Lower lobe of right lung (tissue), 2 donors: ENCODE measurements around the gene CACNG3. TPM values are rescaled to one million over a fixed set of nuclear protein-coding genes. Genes with fewer than 3 reads are reported as not detected.

ENCODE experiments used
- ATAC-seq, 2 donors: fragments of 200-7000 bp; cut with Tn5 transposase; one replicate each; pipeline ENCODE4 v1.9.1; 2020 to 2022; ENCODE audit warnings: mild to moderate bottlenecking in 2 of 2, moderate library complexity in 2 of 2
- DNase-seq: peaks from one replicate; pipeline ENCODE4 v3.0.0-alpha.2; 2020
- H3K27ac ChIP-seq: fragments of 200-600 bp; one replicate; pipeline ENCODE4 v1.8.0; 2022
- H3K27me3 ChIP-seq: fragments of 200-600 bp; one replicate; pipeline ENCODE4 v1.8.0; 2022; ENCODE audit warnings: low read depth
- H3K36me3 ChIP-seq: fragments of 200-600 bp; one replicate; pipeline ENCODE4 v1.8.0; 2022; ENCODE audit warnings: mild to moderate bottlenecking
- H3K4me1 ChIP-seq: fragments of 200-600 bp; one replicate; pipeline ENCODE4 v1.8.0; 2022
- H3K4me3 ChIP-seq: fragments of 200-600 bp; one replicate; pipeline ENCODE4 v1.8.0; 2022; ENCODE audit warnings: mild to moderate bottlenecking
- H3K9me3 ChIP-seq: fragments of 200-600 bp; one replicate; pipeline ENCODE4 v1.8.0; 2022
- CTCF ChIP-seq: fragments of 200-600 bp; IDR thresholded peaks from one replicate; pipeline ENCODE4 v1.8.0; 2022; ENCODE audit warnings: antibody characterized with exemption, mild to moderate bottlenecking
- intact Hi-C: fragments of 100-400 bp; cut with DNase I; formaldehyde crosslinking; loops from one replicate; pipeline ENCODE4 v1.11.0; 2022
- long read RNA-seq: library from polyadenylated mRNA; unstranded; transcript quantifications from one replicate; pipeline ENCODE4 v2.0.0, GENCODE V29; 2021
- total RNA-seq: library from RNA; stranded (reverse); fragmentation: NEBNext Ultra II Directional; extraction: Animal tissue kit (Norgen Biotek cat#: 25700); gene quantifications from one replicate; pipeline ENCODE4 v1.2.1, GENCODE V29; 2021
- donor health status: DM: no; HTN: yes; CAD: no; lungs with severe emphysema.

CACNG3 gene
- total RNA-seq, result not detected
- long read RNA-seq, result 0 reads

DNA sequence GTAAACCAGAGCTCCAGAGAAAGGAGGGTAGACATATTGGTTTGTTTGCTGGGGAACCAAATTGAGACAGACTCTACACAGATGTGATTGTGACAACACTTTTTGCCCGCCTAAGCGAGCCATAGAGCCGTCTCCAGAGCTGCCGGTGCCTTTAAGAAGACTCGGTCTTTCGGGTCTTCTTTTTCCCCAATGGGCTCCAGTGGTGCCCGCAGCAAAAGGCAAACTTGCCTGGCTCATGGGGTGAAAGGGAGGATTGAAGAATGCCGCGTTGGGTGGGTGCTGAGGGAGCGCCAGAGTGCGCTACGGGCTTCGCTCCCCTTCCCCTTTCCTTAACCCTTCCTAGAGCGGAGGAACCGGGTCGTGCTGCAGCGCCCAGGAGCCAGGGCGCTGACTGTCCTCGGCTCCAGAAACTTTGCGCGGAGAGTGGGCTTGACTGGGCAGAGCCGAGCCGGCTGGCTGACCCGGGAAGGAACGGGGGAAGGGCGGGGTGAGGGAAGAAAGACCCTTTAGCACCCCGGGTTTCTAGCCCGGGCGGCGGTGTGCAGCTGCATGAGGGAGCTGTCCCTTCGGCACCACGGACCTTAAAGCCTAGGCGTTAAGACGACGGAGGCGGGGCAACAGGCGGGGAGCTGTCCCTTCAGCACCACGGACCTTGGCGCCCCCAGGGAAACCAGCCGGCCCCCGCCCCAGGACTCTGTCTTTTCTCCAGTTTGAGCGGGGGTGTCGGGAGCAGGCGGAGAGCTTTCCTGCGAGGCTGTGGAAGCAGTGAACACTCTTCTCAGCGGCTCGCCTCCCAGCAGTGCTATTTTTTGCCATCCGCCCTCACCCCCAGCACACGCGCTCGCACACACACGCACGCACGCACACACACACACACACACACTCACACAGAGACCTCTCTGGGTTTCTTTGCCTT is at the start of gene CACNG3:
TSS of gene CACNG3 (plus strand) at position 880 of the 916 bp plus-strand sequence. CDS start 420 bp downstream, outside the sequence.
- H3K36me3 ChIP-seq, result no peaks in the 10 kb centered on the region
- intact Hi-C loops, result no loop called here
- DNase-seq (peak; percentile 60), ATAC-seq (peak; percentile 39 to 61)
- no peaks in the 10 kb centered on the region for H3K9me3 ChIP-seq
- H3K4me1 ChIP-seq, result no peaks in the 10 kb centered on the region
- peaks cover 71% of the 10 kb centered on the region for H3K27me3 ChIP-seq
- H3K4me3 ChIP-seq, result no peak within 1 kb of the TSS
- no peak within 1 kb of the TSS for H3K27ac ChIP-seq
- TF ChIP-seq CTCF, result no peak

DNA sequence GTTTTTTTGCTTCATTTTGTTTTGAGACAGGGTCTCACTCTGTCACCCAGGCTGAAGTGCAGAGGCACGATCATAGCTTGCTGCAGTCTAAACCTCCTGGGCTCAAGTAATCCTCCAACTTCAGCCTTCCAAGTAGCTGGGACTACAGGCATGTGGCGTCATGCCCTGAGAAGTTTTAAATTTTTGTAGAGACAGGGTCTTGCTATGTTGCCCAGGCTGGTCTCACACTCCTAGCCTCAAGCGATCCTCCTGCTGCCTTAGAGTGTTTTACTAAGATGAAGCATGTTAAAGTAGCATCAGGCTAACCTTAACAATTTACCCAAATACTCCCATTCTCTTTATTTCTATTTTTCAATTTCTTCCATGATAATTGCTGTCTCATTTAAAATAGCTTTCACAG is 49.2 kb upstream of the CACNG3 start:
- Histone ChIP-seq H3K27me3 (no peaks in the 10 kb centered on the region), H3K4me1 (no peaks in the 10 kb centered on the region), H3K36me3 (peaks cover 7% of the 10 kb centered on the region), H3K4me3 (no peak overlapping the region), H3K27ac (no peak overlapping the region), H3K9me3 (no peaks in the 10 kb centered on the region)
- intact Hi-C loops, result no loop called here
- DNase-seq (no peak), ATAC-seq (no peak)
- TF ChIP-seq CTCF, result no peak

- DNase-seq, result no peak
- H3K4me3 ChIP-seq, result no peak overlapping the region
- no peaks in the 10 kb centered on the region for H3K9me3 ChIP-seq
- peaks cover 15% of the 10 kb centered on the region for H3K36me3 ChIP-seq
- intact Hi-C loops, result no loop called here
- no peaks in the 10 kb centered on the region for H3K4me1 ChIP-seq
- H3K27ac ChIP-seq, result no peak overlapping the region
- TF ChIP-seq CTCF, result no peak
- ATAC-seq, result no peak
- no peaks in the 10 kb centered on the region for H3K27me3 ChIP-seq
Measured at GRCh38 chr16:24208710-24209109, 47.4 kb upstream of the CACNG3 start.

- ATAC-seq, result no peak
- DNase-seq, result no peak
- no peaks in the 10 kb centered on the region for H3K9me3 ChIP-seq
- H3K4me1 ChIP-seq, result no peaks in the 10 kb centered on the region
- peaks cover 9% of the 10 kb centered on the region for H3K36me3 ChIP-seq
- no peak overlapping the region for H3K4me3 ChIP-seq
- no peak for TF ChIP-seq CTCF
- H3K27me3 ChIP-seq, result no peaks in the 10 kb centered on the region
- H3K27ac ChIP-seq, result no peak overlapping the region
- intact Hi-C loops, result no loop called here
Measured at GRCh38 chr16:24214992-24215391, 41.1 kb upstream of the CACNG3 start.

DNA sequence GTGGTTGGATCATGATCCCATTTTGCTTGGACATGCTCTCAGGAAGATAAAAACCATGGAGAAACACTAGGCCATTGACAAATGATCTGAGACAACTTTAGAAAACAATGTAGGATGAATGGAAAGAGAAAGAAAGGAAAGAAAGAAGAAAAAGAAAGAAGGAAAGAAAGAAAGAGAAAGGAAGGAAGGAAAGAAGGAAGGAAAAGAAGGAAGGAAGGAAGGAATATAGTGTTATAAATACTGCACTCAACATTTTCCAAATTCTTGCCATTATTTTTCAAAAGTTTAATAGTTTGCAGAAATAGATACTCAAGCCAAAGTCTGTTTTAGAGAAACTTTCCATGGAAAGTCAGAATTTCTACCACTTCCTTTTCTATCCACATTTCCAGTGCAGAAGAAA is 39.2 kb upstream of the CACNG3 start:
- Histone ChIP-seq H3K9me3 (no peaks in the 10 kb centered on the region), H3K27me3 (no peaks in the 10 kb centered on the region), H3K4me1 (no peaks in the 10 kb centered on the region), H3K27ac (no peak overlapping the region), H3K4me3 (no peak overlapping the region), H3K36me3 (peaks cover 9% of the 10 kb centered on the region)
- no peak for ATAC-seq
- intact Hi-C loops, result no loop called here
- no peak for TF ChIP-seq CTCF
- no peak for DNase-seq
